Liver (tissue), 3 donors: ENCODE data around the gene MAGI1.

Experiments used
- FOXA2 ChIP-seq: IDR thresholded peaks from 2 replicates; pipeline ENCODE4 v1.6.1; 2016; ENCODE audit warnings: antibody characterized with exemption
- GABPA ChIP-seq, 2 donors: IDR thresholded peaks in 1 of 2; conservative IDR thresholded peaks in 1 of 2; 2 replicates each; pipeline ENCODE4 v1.6.1; 2016; ENCODE audit warnings: antibody characterized with exemption in 2 of 2, mild to moderate bottlenecking in 1 of 2, moderate library complexity in 1 of 2
- HNF4A ChIP-seq, 2 donors: conservative IDR thresholded peaks; 2 replicates each; pipeline ENCODE4 v1.6.1; 2016; ENCODE audit warnings: antibody characterized with exemption in 2 of 2, mild to moderate bottlenecking in 2 of 2
- JUND ChIP-seq, 2 donors: IDR thresholded peaks; 2 replicates each; pipeline ENCODE4 v1.6.1; 2016; ENCODE audit warnings: antibody characterized with exemption in 2 of 2
- RAD21 ChIP-seq, 2 donors: IDR thresholded peaks; 2 replicates each; pipeline ENCODE4 v1.6.1; 2016; ENCODE audit warnings: antibody characterized with exemption in 2 of 2, mild to moderate bottlenecking in 2 of 2
- REST ChIP-seq: IDR thresholded peaks from 2 replicates; pipeline ENCODE4 v1.6.1; 2016; ENCODE audit warnings: antibody characterized with exemption, mild to moderate bottlenecking
- RXRA ChIP-seq, 2 donors: IDR thresholded peaks; 2 replicates each; pipeline ENCODE4 v1.6.1; 2017 to 2018; ENCODE audit warnings: antibody characterized with exemption in 2 of 2, mild to moderate bottlenecking in 1 of 2
- TAF1 ChIP-seq: conservative IDR thresholded peaks from 2 replicates; pipeline ENCODE4 v1.6.1; 2016; ENCODE audit warnings: antibody characterized with exemption, mild to moderate bottlenecking
- YY1 ChIP-seq: IDR thresholded peaks from 2 replicates; pipeline ENCODE4 v1.6.1; 2016; ENCODE audit warnings: antibody characterized with exemption, mild to moderate bottlenecking
- ZBTB33 ChIP-seq: IDR thresholded peaks from 2 replicates; pipeline ENCODE4 v1.6.1; 2016; ENCODE audit warnings: antibody characterized with exemption
- TF ChIP-seq, protein P1 (sequence below): fragments of 150-350 bp; IDR thresholded peaks from 2 replicates; pipeline ENCODE4 v1.5.1; 2017; ENCODE audit warnings: improper control_type of control experiment, low read depth, low read length; ENCODE audit not compliant: missing input control
- TF ChIP-seq, protein P2 (sequence below): IDR thresholded peaks from 2 replicates; pipeline ENCODE4 v1.6.1; 2016; ENCODE audit warnings: antibody characterized with exemption
- TF ChIP-seq, protein P3 (sequence below): IDR thresholded peaks from 2 replicates; pipeline ENCODE4 v1.6.1; 2016; ENCODE audit warnings: antibody characterized with exemption
- donor health status: healthy.
- donor health status: healthy.

DNA sequence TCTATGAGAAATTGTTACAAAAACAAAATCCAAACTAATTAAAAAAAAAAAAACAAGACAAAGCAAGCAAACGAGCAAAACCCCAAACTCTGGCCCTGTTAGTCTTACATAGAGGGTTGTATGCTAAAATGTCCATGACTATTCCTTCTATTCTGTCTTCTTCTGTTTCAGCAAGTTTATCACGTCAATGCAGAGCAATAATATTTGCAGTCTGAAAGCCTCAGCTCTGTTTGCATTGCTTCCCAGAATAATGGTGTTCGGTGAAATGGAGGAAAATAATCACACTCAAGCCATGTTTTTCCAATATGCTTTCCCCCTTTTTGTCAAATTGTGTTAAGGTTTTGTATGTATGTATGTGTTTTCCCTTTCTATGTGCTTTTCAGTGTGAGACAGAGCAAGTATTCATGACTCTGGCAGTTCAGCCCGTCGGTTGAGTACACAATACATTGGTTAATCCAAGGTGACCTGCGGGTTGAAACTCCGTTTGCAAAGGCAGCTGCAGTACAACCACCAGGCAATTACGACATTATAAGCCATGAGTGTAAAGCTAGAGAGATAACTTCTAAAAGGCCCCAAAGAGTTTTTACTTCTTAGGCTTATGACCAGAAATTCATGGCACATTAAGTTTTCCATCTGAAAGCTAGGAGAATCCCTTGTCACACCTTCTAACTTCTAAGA lies 34.9 kb upstream of the MAGI1 start:
- TF ChIP-seq, protein P1, sequence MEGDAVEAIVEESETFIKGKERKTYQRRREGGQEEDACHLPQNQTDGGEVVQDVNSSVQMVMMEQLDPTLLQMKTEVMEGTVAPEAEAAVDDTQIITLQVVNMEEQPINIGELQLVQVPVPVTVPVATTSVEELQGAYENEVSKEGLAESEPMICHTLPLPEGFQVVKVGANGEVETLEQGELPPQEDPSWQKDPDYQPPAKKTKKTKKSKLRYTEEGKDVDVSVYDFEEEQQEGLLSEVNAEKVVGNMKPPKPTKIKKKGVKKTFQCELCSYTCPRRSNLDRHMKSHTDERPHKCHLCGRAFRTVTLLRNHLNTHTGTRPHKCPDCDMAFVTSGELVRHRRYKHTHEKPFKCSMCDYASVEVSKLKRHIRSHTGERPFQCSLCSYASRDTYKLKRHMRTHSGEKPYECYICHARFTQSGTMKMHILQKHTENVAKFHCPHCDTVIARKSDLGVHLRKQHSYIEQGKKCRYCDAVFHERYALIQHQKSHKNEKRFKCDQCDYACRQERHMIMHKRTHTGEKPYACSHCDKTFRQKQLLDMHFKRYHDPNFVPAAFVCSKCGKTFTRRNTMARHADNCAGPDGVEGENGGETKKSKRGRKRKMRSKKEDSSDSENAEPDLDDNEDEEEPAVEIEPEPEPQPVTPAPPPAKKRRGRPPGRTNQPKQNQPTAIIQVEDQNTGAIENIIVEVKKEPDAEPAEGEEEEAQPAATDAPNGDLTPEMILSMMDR = no peak
- TF ChIP-seq GABPA (IDR thresholded peaks at IDR 0.05 in 1 of 2, conservative IDR thresholded peaks at IDR 0.05 in 1 of 2) = no peak
- TF ChIP-seq RAD21 (IDR thresholded peaks at IDR 0.05) = peak; percentile 54
- TF ChIP-seq TAF1 = no peak
- peak; percentile 11 for TF ChIP-seq REST
- peak; percentile 68 for TF ChIP-seq YY1
- peak; percentile 20 for TF ChIP-seq ZBTB33
- peak; percentile 85 for TF ChIP-seq RXRA (IDR thresholded peaks at IDR 0.05)
- peak; percentile 79 to 83 for TF ChIP-seq HNF4A (conservative IDR thresholded peaks at IDR 0.05)
- TF ChIP-seq FOXA2 = peak; percentile 54
- TF ChIP-seq JUND (IDR thresholded peaks at IDR 0.05) = peak in 1 of 2 donors; percentile 60
- TF ChIP-seq, protein P2, sequence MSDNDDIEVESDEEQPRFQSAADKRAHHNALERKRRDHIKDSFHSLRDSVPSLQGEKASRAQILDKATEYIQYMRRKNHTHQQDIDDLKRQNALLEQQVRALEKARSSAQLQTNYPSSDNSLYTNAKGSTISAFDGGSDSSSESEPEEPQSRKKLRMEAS = peak; percentile 36
- TF ChIP-seq, protein P3, sequence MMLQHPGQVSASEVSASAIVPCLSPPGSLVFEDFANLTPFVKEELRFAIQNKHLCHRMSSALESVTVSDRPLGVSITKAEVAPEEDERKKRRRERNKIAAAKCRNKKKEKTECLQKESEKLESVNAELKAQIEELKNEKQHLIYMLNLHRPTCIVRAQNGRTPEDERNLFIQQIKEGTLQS = no peak
